ENCODE measurements around the gene COL19A1.

- TF ChIP-seq CTCF (IDR thresholded peaks at IDR 0.05), result no peak
- TF ChIP-seq EP300 (IDR thresholded peaks at IDR 0.05), result no peak
Measured at GRCh38 chr6:70136996-70137395, 270.6 kb downstream of the COL19A1 start.

Measured in ovary (tissue), 3 donors.